Measurements from ENCODE around the gene FAM210A. TPM values are rescaled to one million over a fixed set of nuclear protein-coding genes. Genes with fewer than 3 reads are reported as not detected.

FAM210A gene
- polyA plus RNA-seq, 1 donor (not counting 4 experiments of a cell fraction or from before 2014, with no cell fraction given) = 31.7 TPM

GRCh38 chr18:13661779-13662256 lies 64.5 kb downstream of the FAM210A start:
- H3K9ac ChIP-seq (ENCODE audit: control insufficient read depth, extremely low read depth, insufficient read depth, low read length) = no peak overlapping the region
- dilution Hi-C loops (cut with MboI; ENCODE audit: extremely low pct_ligation_motif_present, low sequenced_read_pairs) = no loop called here
- no peaks in the 10 kb centered on the region for H3K9me3 ChIP-seq (ENCODE audit: control insufficient read depth, low read depth, low read length)
- no peak overlapping the region for H2AFZ ChIP-seq (ENCODE audit: control insufficient read depth, low read length)
- H3K27ac ChIP-seq (ENCODE audit: control insufficient read depth, insufficient read depth, low read length) = no peak overlapping the region
- no peaks in the 10 kb centered on the region for H4K20me1 ChIP-seq (ENCODE audit: control insufficient read depth, extremely low read depth, insufficient read depth, low read length)
- H3K79me2 ChIP-seq (ENCODE audit: control insufficient read depth, insufficient read depth, low read length) = no peaks in the 10 kb centered on the region
- no peaks in the 10 kb centered on the region for H3K27me3 ChIP-seq (ENCODE audit: control insufficient read depth, extremely low read depth, insufficient read depth, low read length)
- peaks cover 0 to 3% of the 10 kb centered on the region in 2 experiments for H3K36me3 ChIP-seq (ENCODE audit: control insufficient read depth in 2 of 2, extremely low read depth in 1 of 2, insufficient read depth in 2 of 2, low read length in 2 of 2)
- DNase-seq (ENCODE audit: low read depth, low spot score) (no peak), FAIRE-seq (no peak)
- H3K9me1 ChIP-seq (ENCODE audit: control insufficient read depth, extremely low read depth, insufficient read depth, low read length) = no peaks in the 10 kb centered on the region
- no peaks in the 10 kb centered on the region for H3K4me1 ChIP-seq (ENCODE audit: control insufficient read depth, extremely low read depth, insufficient read depth, low read length)
- no peak overlapping the region for H3K4me3 ChIP-seq (ENCODE audit: control insufficient read depth in 2 of 3, extremely low read depth in 1 of 3, insufficient read depth in 2 of 3, low read depth in 1 of 3, low read length in 3 of 3)
- H3K4me2 ChIP-seq (ENCODE audit: control insufficient read depth, extremely low read depth, insufficient read depth, low read depth, low read length) = no peak overlapping the region
- TF ChIP-seq EZH2 (IDR thresholded peaks at IDR 0.05; ENCODE audit: low read length) = no peak
- TF ChIP-seq, protein P1, sequence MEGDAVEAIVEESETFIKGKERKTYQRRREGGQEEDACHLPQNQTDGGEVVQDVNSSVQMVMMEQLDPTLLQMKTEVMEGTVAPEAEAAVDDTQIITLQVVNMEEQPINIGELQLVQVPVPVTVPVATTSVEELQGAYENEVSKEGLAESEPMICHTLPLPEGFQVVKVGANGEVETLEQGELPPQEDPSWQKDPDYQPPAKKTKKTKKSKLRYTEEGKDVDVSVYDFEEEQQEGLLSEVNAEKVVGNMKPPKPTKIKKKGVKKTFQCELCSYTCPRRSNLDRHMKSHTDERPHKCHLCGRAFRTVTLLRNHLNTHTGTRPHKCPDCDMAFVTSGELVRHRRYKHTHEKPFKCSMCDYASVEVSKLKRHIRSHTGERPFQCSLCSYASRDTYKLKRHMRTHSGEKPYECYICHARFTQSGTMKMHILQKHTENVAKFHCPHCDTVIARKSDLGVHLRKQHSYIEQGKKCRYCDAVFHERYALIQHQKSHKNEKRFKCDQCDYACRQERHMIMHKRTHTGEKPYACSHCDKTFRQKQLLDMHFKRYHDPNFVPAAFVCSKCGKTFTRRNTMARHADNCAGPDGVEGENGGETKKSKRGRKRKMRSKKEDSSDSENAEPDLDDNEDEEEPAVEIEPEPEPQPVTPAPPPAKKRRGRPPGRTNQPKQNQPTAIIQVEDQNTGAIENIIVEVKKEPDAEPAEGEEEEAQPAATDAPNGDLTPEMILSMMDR (optimal IDR thresholded peaks at IDR 0.05 in 1 of 3, IDR thresholded peaks at IDR 0.05 in 1 of 3, conservative IDR thresholded peaks at IDR 0.05 in 1 of 3; ENCODE audit: extremely low read depth in 1 of 3, insufficient read depth in 2 of 3, low read length in 3 of 3) = no peak

DNA sequence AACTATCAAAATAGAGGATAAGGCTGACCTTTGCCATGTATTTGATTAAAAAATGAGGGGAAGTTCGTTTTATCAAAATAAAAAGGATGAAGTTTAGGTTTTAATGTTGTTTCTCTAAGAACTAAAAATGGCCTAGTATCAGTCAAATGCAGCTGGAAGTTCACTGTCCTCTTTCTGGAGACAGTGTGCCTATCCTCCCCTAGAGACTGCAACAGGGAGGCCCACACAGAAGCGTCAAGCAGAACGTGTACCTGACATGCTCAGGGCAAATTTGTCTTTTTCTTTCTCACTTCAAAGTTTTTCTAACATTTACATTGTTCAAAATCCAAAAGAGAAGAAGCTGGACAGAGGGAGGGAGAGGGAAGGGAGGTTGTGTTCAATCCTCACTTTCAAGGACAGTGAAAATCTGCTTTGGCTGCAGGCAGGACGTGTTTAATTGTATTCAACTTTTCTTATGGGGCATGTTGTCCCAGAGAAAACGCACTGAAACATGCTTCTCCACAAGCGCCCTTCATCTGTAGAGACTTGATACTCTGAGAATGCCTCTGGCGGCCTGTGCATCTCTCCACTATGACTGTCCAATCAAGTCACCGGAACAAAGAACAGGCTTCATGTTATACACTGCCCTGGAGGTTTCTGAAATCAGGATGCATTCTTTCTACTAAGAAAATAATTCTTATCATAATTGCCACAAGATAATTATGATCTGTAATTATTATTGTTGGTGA lies 65.1 kb downstream of the FAM210A start:
- TF ChIP-seq, protein P1 (optimal IDR thresholded peaks at IDR 0.05 in 1 of 3, IDR thresholded peaks at IDR 0.05 in 1 of 3, conservative IDR thresholded peaks at IDR 0.05 in 1 of 3; ENCODE audit: extremely low read depth in 1 of 3, insufficient read depth in 2 of 3, low read length in 3 of 3) = no peak
- TF ChIP-seq EZH2 (IDR thresholded peaks at IDR 0.05; ENCODE audit: low read length) = no peak
- no peaks in the 10 kb centered on the region for H3K4me1 ChIP-seq (ENCODE audit: control insufficient read depth, extremely low read depth, insufficient read depth, low read length)
- DNase-seq (ENCODE audit: low read depth, low spot score) (no peak), FAIRE-seq (no peak)
- H3K27ac ChIP-seq (ENCODE audit: control insufficient read depth, insufficient read depth, low read length) = no peak overlapping the region
- no peak overlapping the region for H2AFZ ChIP-seq (ENCODE audit: control insufficient read depth, low read length)
- H4K20me1 ChIP-seq (ENCODE audit: control insufficient read depth, extremely low read depth, insufficient read depth, low read length) = no peaks in the 10 kb centered on the region
- no peaks in the 10 kb centered on the region for H3K9me3 ChIP-seq (ENCODE audit: control insufficient read depth, low read depth, low read length)
- no peaks in the 10 kb centered on the region for H3K27me3 ChIP-seq (ENCODE audit: control insufficient read depth, extremely low read depth, insufficient read depth, low read length)
- peaks cover 0 to 3% of the 10 kb centered on the region in 2 experiments for H3K36me3 ChIP-seq (ENCODE audit: control insufficient read depth in 2 of 2, extremely low read depth in 1 of 2, insufficient read depth in 2 of 2, low read length in 2 of 2)
- no peaks in the 10 kb centered on the region for H3K79me2 ChIP-seq (ENCODE audit: control insufficient read depth, insufficient read depth, low read length)
- H3K4me2 ChIP-seq (ENCODE audit: control insufficient read depth, extremely low read depth, insufficient read depth, low read depth, low read length) = no peak overlapping the region
- H3K9me1 ChIP-seq (ENCODE audit: control insufficient read depth, extremely low read depth, insufficient read depth, low read length) = no peaks in the 10 kb centered on the region
- dilution Hi-C loops (cut with MboI; ENCODE audit: extremely low pct_ligation_motif_present, low sequenced_read_pairs) = no loop called here
- no peak overlapping the region for H3K4me3 ChIP-seq (ENCODE audit: control insufficient read depth in 2 of 3, extremely low read depth in 1 of 3, insufficient read depth in 2 of 3, low read depth in 1 of 3, low read length in 3 of 3)
- no peak overlapping the region for H3K9ac ChIP-seq (ENCODE audit: control insufficient read depth, extremely low read depth, insufficient read depth, low read length)

All from keratinocyte (primary cell).